Pancreas (tissue), 10 donors: ENCODE measurements around the gene PEAR1. TPM values are rescaled to one million over a fixed set of nuclear protein-coding genes. Genes with fewer than 3 reads are reported as not detected.

ENCODE experiments used
- ATAC-seq, 4 donors: fragments of 200-7000 bp; cut with Tn5 transposase; one replicate each; pipeline versions ENCODE4 v1.8.0 to v1.9.1; 2020; ENCODE audit warnings: mild to moderate bottlenecking in 4 of 4, moderate library complexity in 4 of 4
- DNase-seq, 6 donors: peaks; one replicate each; pipeline ENCODE4 v3.0.0-alpha.2; 2020
- FAIRE-seq: peaks from 2 replicates; lab custom pipeline; 2012; peaks lifted over from hg19 to GRCh38; lab: Jason Lieb, UNC
- H3K27ac ChIP-seq, 4 donors: fragments of 200-600 bp; sonication (generic); 1 replicate in 3 of 4; 2 replicates in 1 of 4; pipeline versions ENCODE4 v1.5.0 to v1.8.0; 2020
- H3K27me3 ChIP-seq, 4 donors: fragments of 200-600 bp; one replicate each; pipeline ENCODE4 v1.8.0; 2021
- H3K36me3 ChIP-seq, 3 donors: fragments of 200-600 bp; sonication (generic) in 1 of 3; one replicate each; pipeline versions ENCODE4 v1.5.0 to v1.8.0; 2020 to 2021
- H3K4me1 ChIP-seq, 3 donors: fragments of 200-600 bp; one replicate each; pipeline ENCODE4 v1.8.0; 2021
- H3K4me3 ChIP-seq, 4 donors: fragments of 200-600 bp; sonication (generic) in 2 of 4; one replicate each; pipeline versions ENCODE4 v1.5.0 to v1.8.0; 2020 to 2021
- H3K9me3 ChIP-seq, 4 donors: fragments of 200-600 bp; one replicate each; pipeline ENCODE4 v1.8.0; 2021
- WGBS, 2 donors: extraction: QIAGEN DNeasy Blood & Tissue Kit; methylation state at CpG; one replicate each; pipeline ENCODE4 v1.1.7; 2013; 5-methylcytosine and 5-hydroxymethylcytosine counted together
- intact Hi-C, 3 donors: fragments of 100-400 bp; cut with DNase I; formaldehyde crosslinking; loops; one replicate each; pipeline versions ENCODE4 v1.11.1 to v1.14.2; 2022
- polyA plus RNA-seq, 2 donors: library from polyadenylated mRNA; stranded (reverse); fragments of 200-250 nt; gene quantifications; one replicate each; pipeline ENCODE4 v1.2.3, GENCODE V29; 2013
- total RNA-seq, 6 donors: library from RNA; stranded (reverse); fragmentation: NEBNext Ultra II Directional in 4 of 6; extraction: Animal tissue kit (Norgen Biotek cat#: 25700) in 4 of 6; gene quantifications; one replicate each; pipeline versions ENCODE4 v1.2.1 to v1.2.4, GENCODE V29; 2021 to 2023
- TF ChIP-seq, protein P1 (sequence below), 4 donors: fragments of 200-600 bp; sonication (generic) in 3 of 4; IDR thresholded peaks; one replicate each; pipeline versions ENCODE4 v1.5.0 to v1.8.0; 2021; ENCODE audit warnings: antibody characterized with exemption in 4 of 4
- donor health status: healthy with polysubstance abuse.
- donor health status: DM: no; HTN: no; CAD: no; lungs with moderate emphysema.
- donor health status: DM: no; HTN: no; CAD: no.
- donor health status: control.
- donor health status: control.
- donor health status: Bipolar disorder and iron deficiency.
- donor health status: DM: yes; HTN: yes; CAD: no.
- donor health status: DM: no; HTN: no; CAD: no.
- donor health status: DM: no; HTN: no; CAD: no.
- donor health status: DM: yes; HTN: yes; CAD: no.

The PEAR1 gene
- total and polyA plus RNA-seq, 8 donors = 1.7 to 7.1 (median 3.4) TPM

DNA sequence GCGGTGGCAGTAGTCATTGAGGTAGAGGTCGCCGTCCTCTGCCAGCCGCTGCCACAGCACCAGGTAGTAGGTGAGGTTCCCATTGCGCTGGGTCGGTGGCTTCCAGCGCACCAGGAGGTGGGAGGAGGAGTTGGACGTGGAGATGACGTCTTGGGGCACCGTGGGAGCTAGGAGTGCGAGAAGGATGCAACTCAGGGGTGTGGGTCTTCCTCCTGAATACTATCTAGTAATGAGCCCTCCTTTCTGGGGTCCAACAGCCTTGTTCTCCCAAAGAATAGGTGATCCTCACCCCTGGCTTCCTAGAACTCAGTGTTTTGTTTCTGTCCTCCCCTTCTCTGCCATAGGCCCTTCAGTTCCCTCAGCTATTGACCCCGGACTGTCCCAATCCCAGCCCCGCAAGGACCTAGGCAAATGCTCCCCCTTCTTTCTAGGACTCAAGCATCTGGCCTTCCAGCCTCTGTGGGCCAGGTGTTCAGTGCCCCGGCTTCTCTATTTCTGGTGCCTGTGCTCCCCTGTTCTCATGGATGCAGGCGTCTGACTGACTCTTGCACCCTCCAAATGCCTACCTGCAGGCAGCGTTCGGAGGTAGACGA, 47.5 kb upstream of the PEAR1 start:
- H3K9me3 ChIP-seq = no peaks in the 10 kb centered on the region
- H3K27me3 ChIP-seq = no peaks in the 10 kb centered on the region
- no peak overlapping the region for H3K27ac ChIP-seq
- TF ChIP-seq, protein P1, sequence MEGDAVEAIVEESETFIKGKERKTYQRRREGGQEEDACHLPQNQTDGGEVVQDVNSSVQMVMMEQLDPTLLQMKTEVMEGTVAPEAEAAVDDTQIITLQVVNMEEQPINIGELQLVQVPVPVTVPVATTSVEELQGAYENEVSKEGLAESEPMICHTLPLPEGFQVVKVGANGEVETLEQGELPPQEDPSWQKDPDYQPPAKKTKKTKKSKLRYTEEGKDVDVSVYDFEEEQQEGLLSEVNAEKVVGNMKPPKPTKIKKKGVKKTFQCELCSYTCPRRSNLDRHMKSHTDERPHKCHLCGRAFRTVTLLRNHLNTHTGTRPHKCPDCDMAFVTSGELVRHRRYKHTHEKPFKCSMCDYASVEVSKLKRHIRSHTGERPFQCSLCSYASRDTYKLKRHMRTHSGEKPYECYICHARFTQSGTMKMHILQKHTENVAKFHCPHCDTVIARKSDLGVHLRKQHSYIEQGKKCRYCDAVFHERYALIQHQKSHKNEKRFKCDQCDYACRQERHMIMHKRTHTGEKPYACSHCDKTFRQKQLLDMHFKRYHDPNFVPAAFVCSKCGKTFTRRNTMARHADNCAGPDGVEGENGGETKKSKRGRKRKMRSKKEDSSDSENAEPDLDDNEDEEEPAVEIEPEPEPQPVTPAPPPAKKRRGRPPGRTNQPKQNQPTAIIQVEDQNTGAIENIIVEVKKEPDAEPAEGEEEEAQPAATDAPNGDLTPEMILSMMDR (IDR thresholded peaks at IDR 0.05) = no peak
- ATAC-seq (no peak), FAIRE-seq (no peak), DNase-seq (no peak)
- H3K4me1 ChIP-seq = no peaks in the 10 kb centered on the region
- WGBS, 2 donors = 59 to 62% methylated on average over 18 of the region's 18 CpGs
- no peak overlapping the region for H3K4me3 ChIP-seq
- H3K36me3 ChIP-seq = no peaks in the 10 kb centered on the region
- intact Hi-C loops = no loop called here

DNA sequence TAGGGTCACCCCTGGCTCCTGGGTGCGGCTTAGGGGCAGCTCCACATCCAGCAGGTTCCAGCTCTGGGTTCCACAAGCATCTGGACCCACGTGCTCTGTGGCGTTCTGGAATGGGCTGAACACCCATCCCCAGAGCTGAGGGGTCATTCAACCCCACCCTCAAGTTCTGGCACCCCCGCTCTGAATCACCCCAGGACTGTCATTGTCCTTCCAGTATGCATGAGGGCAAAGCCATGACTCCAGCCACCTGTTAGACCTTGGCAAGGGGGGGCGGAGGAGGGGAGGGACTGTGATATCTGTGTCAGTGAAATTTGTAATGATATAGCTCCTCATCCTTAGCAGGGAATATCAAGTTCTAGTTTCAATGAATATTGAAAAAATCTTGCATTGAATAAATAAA, 46.9 kb upstream of the PEAR1 start:
- Histone ChIP-seq H3K4me1 (no peaks in the 10 kb centered on the region), H3K27me3 (no peaks in the 10 kb centered on the region), H3K9me3 (no peaks in the 10 kb centered on the region), H3K27ac (no peak overlapping the region), H3K4me3 (no peak overlapping the region), H3K36me3 (no peaks in the 10 kb centered on the region)
- no peak for FAIRE-seq
- intact Hi-C loops = no loop called here
- 85 to 86% methylated on average over 5 of the region's 5 CpGs for WGBS, 2 donors
- peak in 1 of 6 donors; percentile 29 for DNase-seq
- no peak for ATAC-seq
- TF ChIP-seq, protein P1 (IDR thresholded peaks at IDR 0.05) = no peak

DNA sequence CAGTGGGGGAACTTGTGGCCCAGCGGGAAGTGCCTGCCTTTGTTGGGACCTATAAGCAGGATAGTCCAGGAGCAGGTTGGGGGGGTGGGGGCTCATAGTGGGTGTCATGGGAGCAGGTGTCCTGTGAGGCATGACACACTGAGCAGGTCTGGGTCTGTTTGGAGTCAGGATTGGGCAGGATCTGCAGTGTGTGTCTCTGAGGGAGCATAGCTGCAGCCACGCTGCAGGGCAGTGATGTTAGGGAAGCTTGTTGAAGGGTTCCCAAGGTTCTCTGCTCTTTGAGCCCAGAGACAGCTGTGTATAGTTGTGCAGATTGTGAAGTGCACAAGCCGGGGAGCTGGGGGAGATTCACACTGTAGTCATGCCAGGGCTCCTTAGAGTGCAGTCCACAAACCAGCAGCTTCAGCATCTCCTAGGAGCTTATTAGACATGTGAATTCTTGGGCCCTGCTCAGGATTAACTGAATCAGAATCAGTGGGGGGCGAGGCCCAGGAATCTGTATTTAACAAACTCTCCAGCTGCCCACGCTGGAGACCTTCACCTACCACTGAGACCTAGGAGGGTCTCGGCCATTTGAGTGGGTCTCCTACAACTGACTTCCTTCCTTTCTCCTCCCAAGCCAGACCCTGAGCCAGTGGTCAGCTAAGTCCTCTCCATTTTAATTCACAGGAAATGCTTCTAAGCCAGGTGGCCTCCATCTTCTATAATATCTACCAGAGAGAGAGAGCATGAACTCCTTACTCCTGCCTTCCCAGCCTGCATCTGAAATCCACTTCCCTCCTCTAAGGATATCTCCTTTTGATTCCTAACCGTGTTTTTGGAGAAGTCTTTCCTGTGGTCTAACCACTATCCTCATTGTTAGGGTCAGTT, 45.7 kb upstream of the PEAR1 start:
- H3K9me3 ChIP-seq = no peaks in the 10 kb centered on the region
- TF ChIP-seq, protein P1 (IDR thresholded peaks at IDR 0.05) = no peak
- WGBS, 2 donors = 83 to 86% methylated on average over 7 of the region's 7 CpGs
- ATAC-seq = no peak
- peak in 1 of 6 donors; percentile 26 for DNase-seq
- H3K4me1 ChIP-seq = peaks cover 0 to 8% (median 8%) of the 10 kb centered on the region in 3 donors
- no peaks in the 10 kb centered on the region for H3K27me3 ChIP-seq
- no peak for FAIRE-seq
- no peaks in the 10 kb centered on the region for H3K36me3 ChIP-seq
- intact Hi-C loops = no loop called here
- no peak overlapping the region for H3K4me3 ChIP-seq
- H3K27ac ChIP-seq = no peak overlapping the region

DNA sequence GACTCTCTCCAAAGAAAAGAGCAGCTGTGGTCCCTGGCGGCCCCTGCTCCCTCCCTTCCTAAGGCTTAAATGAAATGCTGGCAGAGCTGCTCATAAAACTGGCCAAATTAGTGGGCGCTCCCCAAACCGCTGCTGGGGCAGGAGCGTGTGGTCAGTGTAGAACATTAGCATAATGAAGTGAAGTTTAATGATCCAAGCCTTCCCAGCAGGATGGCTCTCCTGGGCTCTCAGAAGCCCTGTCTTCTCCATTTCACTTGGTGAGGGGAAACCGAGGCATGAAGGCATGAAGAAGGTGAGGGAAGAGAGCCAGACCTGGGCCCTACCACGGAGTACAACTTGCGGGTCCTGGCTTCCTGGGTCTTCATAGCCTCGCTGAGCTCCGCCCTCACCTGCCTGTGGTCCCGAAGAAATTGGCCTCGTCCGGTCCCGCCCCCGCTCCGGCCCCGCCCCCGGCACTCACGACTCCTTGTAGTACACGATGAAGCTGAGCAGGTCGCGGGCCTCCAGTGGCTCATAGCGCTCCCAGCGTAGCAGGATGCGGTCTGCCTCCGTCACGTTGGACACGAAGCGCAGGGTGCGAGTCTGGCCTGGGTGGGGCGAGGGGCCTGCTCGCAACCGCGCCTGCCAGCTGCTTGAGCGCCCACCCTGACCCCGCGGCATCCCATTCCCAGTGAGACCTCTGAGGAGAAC, 44.9 kb upstream of the PEAR1 start:
- no peak overlapping the region for H3K4me3 ChIP-seq
- ATAC-seq (no peak), DNase-seq (peak in 2 of 6 donors; percentile 16 to 69), FAIRE-seq (no peak)
- H3K4me1 ChIP-seq = peaks cover 0 to 9% (median 8%) of the 10 kb centered on the region in 3 donors
- TF ChIP-seq, protein P1 (IDR thresholded peaks at IDR 0.05) = no peak
- no peak overlapping the region for H3K27ac ChIP-seq
- intact Hi-C loops = no loop called here
- H3K27me3 ChIP-seq = no peaks in the 10 kb centered on the region
- 37 to 44% methylated on average over 34 to 36 of the region's 36 CpGs for WGBS, 2 donors
- H3K36me3 ChIP-seq = no peaks in the 10 kb centered on the region
- H3K9me3 ChIP-seq = no peaks in the 10 kb centered on the region
